ENCODE data around the gene GTF3C5.
"Not testable (repeated sequence)": the region's sequence is repeated elsewhere in the genome, so short reads cannot be mapped to it uniquely, and the experiment has no call there.

- TF ChIP-seq CTCF (IDR thresholded peaks at IDR 0.05; ENCODE audit: insufficient read depth, low read depth, low read length); EZH2 (IDR thresholded peaks at IDR 0.05; ENCODE audit: insufficient read depth, low read length): not testable (repeated sequence)
Measured at GRCh38 chr9:133070985-133071384, 40.2 kb downstream of the GTF3C5 start.
